COLO668 (cell line): ENCODE measurements around the gene SNX32.

ENCODE experiments used
- DNase-seq: peaks from one replicate; lab custom pipeline; 2025; ENCODE audit not compliant: unreplicated experiment; lab: John Stamatoyannopoulos, UW

The SNX32 gene

DNA sequence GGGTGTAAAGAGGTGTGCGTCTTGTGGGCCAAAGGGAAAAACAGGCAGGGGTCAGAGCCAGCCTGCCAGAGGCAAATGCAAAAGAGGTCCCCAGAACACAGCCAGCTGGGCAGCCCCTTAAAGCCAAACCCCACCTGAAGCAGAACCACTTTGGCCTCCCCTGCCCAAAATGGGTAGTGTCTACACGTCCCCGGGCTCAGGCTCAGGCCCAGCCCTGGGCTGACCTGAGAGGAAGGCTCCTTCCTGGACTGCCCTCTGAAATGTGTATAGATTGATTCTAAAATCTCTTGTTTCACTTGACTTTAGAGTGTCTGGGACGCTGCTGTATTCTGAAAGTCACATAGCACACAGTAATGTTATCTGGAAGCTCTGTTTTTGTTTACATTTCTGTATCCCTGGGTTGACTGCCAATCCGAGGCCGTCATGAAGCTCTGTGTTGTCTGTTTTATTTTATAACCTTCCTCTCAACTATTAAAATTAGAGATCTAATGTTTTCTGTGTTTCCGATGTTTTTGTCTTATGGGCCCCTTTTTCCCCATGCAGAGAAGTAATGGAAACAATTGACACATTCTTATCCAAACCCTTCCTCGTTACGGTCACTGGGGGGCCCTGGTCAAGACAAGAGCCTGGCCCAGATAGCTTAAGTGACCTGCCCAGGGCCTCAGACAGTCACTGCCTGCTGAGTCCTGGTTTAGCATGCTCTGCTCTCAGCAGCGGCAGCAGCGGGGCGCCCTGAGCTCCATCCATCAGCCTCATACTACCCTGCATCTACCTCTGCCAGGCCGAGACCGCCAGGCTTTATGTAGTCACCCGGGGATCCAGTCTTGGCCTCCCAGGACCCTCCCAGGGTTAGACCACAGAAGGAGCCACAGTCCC, 36.8 kb upstream of the SNX32 start:
- no peak for DNase-seq

DNA sequence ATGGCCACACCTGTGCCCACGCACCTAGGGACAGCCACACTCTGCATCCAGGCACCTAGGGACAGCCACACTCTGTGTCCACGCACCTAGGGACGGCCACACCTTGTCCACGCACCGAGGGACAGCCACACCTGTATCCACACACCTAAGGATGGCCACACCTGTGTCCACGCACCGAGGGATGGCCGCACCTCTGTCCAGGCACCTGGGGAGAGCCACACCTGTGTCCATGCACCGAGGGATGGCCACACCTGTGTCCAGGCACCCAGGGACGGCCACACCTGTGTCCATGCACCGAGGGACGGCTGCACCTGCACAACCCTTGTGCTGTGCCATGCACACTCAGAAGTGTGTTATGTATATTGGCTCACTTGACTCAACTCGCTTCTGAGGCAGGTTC, 36.1 kb upstream of the SNX32 start:
- DNase-seq: no peak

- no peak for DNase-seq
Observed at GRCh38 chr11:65798882-65799281, 34.9 kb upstream of the SNX32 start.

GRCh38 chr11:65801153-65801987, 32.4 kb upstream of the SNX32 start:
- DNase-seq: no peak

GRCh38 chr11:65802841-65803240, 30.9 kb upstream of the SNX32 start:
- no peak for DNase-seq

DNA sequence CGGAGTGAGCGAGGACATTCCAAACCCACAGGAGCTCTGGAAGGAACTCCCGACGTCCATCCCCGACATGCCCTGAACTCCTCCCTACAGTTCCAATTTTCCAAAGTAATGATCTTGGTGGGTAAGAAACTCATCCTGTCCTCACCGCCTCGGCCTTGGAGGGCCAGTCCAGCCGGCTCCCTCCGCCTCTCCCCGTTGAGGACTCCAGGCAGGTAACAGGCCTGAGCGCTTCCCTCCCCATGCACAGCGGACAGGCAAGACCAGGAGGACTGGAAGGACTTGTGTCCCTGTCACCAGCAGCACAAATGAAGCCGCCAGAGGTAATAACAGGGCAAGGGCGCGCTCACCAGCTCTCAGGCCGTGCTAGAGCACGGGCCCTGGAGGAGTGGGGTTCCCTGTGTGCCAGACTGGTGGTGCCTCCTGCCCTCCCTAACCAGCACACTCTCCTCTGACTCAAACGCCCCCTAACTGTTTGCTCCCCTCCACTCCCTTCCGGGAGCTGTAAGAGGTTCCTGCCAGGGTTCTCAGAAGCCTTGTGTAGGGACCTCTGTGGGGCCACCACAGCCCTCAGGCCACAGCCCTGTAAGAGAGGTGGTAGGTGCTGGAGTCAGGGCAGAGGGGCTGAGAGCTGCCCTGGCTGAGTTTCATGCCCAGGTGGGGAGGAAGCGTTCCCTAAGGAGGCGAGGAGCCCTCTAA, 29.8 kb upstream of the SNX32 start:
- no peak for DNase-seq

- DNase-seq: no peak
Observed at GRCh38 chr11:65806979-65807378, 26.8 kb upstream of the SNX32 start.

DNA sequence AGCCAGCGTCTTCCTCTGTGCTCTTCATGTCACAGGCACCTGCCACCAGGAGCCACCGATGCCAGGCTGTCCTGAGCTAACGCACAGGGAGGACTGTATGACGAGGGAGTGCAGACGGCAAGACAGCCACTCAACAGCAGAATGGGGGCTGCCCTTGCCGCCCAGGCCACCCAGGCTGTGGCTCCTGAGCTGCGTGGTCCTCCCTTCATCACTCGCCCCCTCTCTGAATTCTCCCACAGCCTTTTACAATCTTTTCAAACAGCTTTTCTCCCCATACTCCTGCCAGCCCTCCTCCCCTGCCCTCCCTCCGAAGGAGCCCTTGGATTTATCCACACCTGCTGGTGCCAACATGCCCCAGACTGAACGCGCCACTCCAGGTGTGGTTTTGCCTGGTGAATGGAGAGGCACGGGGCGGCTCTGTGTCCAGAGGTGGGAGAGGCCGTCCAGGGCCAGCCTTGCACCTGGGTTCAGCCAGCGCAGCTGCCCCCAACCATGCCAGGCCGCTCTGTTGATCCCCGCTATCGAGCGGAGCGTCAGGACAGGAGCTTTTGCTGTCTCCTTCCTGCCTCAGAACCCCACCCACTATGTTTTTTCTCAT, 24.9 kb upstream of the SNX32 start:
- DNase-seq: no peak

DNA sequence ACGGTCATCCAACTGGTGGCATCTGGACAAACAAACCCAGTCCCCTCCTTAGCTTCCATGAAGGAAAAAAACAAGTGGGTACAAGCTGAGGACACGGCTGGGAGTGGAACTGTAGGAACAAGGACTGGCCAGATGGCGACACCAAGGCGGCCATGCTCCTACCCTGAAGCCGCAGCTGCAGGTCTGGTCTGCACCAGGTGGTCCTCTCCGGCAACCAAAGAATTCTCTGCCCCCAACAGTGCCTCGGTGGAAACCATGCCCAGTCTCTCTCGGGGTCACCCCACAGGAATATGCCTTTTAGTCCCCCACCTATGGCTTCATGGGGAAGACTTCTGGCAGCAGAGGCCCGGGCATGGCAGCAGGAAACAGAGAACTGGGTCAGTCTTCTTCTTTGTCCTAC, 24.3 kb upstream of the SNX32 start:
- no peak for DNase-seq

- no peak for DNase-seq
Observed at GRCh38 chr11:65810046-65810868, 23.5 kb upstream of the SNX32 start.

DNA sequence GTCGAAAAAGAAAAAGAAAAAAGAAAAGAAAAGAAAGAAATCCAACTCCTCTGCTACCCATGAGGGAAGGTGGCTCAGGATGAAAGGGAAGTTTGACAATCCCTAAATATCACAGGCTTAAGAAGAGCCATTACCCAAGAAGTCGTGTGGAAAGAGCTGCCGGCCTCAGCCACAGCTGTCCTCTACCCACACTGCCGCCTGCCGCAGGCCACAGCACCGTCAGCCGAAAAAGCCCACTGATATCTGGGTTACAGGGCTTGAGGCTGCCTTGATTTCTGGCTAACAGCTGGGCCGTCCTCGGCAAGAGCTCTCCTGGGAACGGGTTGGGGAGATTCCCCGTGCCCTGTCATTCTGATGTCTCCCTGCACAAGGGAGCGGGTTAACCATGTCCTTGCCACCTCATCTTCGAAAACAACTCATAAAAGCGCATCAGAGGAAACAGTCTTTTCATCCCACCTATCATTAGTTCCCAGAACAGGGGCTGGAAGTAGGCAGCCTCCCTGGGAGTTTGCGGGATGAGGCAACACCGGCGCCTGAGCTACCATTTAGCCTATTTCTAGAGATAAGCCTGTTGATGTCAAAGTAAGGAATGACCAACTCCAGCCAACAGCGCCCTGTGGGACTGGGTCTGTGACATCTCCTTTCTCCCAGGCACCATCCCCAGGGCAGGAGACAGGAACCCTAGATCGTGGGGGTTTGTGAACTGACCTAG, 21.8 kb upstream of the SNX32 start:
- no peak for DNase-seq

GRCh38 chr11:65814131-65814985, 19.4 kb upstream of the SNX32 start:
- no peak for DNase-seq

DNA sequence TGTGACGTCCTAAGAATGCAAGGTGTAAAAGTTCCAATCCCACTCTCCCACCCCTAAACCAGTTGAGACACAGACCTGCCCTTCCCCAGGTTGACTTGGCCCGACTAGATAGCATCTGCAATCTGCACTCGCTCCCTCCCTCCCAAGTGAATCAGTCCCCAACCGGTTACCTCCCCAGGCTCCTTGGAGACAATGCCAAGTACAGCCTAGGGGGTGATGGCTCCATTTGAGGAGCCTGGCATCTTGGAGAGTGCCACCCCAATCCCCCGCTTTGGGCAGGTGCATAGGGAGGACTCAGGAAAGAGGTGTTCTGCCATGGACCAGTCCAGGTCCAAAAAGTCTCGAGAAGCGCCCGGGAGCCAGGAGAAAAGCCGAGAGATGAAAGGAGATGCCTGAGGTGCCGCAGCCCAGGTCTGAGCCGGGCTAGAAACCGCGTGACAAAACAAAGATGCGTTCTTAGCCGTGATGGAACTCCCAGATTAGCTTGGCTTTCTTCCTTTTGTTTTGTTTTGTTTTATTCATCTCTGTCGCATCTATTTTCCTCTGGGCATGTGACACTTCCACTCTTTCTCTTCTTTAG, 18.7 kb upstream of the SNX32 start:
- no peak for DNase-seq

- no peak for DNase-seq
Observed at GRCh38 chr11:65816696-65817095, 17.1 kb upstream of the SNX32 start.

GRCh38 chr11:65817312-65817834, 16.4 kb upstream of the SNX32 start:
- no peak for DNase-seq

- DNase-seq: peak; percentile 92
Observed at GRCh38 chr11:65817835-65818680, 15.7 kb upstream of the SNX32 start.

DNA sequence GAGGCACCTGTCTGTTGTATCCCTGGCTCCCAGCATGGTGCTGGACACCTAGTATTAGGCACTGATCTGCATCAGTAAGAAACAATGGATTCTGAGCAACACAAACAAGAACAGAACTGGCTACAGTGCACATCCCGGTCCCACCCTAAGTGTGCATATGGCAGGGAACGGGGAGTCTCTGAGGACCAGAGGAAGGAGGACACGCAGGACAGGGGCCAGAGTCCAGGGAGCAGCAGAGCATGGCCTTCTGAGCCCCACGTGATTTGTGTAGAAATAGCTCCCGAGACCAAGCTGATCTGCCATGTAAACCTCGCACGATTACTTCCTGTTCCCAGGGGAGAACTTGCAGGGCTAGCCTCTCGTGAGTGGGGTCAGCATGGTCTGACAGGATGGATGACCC, 12.7 kb upstream of the SNX32 start:
- DNase-seq: no peak
